ENCODE measurements around the gene ITPK1. TPM values are rescaled to one million over a fixed set of nuclear protein-coding genes. Genes with fewer than 3 reads are reported as not detected.

ITPK1 gene
- total RNA-seq, 1 experiment from 2014 or later = 18.8 TPM

DNA sequence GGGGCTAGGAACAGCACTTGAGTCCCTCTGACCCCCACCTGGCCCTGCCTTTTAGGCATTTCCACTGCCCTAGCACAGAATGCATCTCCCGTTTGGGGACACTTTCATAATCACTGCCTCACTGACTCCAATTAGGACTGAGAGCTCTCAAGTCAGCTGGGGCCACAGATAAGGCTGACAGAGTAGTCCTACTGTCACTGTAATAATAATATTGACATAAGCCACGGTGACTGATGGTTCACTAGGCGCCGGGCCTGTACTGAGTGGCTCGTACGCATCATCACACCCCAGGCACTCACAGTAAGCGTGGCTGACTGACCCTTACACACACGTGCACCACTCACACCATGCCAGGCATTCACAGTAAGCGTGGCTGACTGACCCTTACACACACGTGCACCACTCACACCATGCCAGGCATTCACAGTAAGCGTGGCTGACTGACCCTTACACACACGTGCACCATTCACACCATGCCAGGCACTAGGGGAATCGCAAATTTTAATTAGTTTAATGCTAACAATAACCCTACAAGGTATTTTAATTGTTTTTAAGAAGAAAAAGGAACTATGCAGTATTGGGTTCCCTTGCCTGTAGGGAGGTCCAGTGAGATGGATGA lies 105.1 kb downstream of the ITPK1 start:
- no peak for DNase-seq (ENCODE audit: low spot score)

DNA sequence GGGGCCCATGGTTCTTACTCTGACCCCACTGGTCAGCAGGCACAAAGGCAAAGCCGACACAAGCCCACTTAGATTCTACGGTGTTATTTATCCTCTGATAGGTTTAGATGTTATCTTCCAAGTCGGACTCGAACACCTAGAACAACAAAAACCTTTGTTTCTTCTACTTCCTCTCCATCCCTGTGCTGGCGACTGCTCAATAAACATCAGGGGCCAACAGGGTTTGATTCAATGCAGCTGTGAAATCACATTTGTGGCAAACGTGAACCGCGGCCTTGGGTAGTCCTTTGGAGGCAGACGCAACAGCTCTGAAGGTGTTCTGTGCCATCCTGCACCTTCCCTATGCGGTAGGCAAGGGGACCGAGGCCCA lies 105.6 kb downstream of the ITPK1 start:
- no peak for DNase-seq (ENCODE audit: low spot score)

- DNase-seq (ENCODE audit: low spot score) = no peak
Measured at GRCh38 chr14:93009471-93010129, 106.1 kb downstream of the ITPK1 start.

DNA sequence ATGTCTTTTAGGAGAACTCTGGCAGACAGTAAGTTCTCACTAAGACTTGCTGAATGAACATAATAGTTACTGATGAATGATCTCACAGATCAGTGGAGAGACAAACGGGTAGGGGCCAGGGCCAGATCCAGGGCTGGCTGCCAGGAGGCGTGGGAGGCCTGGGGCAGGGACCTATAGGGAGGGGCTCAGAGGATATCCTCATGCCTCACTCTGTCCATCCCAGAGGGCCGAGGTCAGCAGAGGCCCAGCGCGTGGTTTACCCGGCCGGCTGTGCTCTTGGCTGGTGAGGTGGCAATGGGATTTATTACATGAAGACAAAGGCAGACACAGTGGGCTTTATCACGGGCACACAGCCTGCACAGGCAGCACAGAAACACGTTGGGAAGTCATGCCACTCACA lies 107.3 kb downstream of the ITPK1 start:
- DNase-seq (ENCODE audit: low spot score) = no peak

GRCh38 chr14:93007225-93007997 lies 108.3 kb downstream of the ITPK1 start:
- DNase-seq (ENCODE audit: low spot score) = peak; percentile 32

DNA sequence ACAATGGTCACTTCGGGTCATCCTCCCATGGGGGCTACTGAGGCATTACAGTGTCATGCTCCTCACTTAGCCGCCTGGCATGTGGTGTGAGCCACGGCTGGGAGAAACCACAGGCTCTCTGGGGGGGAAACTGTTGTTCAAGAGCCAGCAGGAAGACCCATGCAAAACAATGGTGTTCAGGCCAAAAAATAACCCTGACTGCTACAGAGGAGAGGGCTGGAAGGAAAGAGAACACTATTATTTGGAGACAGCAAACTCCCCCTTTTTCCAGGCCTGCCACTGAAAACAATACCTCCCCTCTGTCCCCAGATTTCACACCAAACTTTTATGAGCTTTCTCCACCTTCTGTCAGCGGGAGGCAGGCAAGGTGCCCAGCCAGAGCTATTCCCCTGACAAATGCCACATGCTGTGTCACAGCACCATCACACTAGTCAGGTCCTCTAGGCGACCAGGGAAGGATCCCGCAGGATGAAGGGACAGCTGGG lies 109.1 kb downstream of the ITPK1 start:
- DNase-seq (ENCODE audit: low spot score) = no peak

DNA sequence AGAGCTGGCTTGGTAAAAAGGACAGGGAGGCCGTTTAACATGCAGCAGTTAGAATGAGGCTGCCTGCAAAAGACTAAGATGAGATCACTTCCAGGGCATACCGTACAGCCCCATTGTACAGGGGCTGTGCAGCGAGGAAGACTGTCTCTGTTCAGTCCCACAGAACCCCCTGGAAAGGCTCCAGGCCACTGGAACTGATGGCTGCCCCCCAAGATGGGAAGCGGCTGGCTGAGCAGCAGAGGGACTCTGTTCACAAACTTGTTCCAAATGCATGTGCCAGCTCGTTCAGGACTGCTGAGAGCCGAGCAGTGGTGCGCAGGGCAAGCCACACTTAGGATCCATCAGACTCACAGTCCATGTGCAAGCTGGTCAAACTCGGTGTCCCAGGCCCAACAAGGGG lies 109.9 kb downstream of the ITPK1 start:
- no peak for DNase-seq (ENCODE audit: low spot score)

DNA sequence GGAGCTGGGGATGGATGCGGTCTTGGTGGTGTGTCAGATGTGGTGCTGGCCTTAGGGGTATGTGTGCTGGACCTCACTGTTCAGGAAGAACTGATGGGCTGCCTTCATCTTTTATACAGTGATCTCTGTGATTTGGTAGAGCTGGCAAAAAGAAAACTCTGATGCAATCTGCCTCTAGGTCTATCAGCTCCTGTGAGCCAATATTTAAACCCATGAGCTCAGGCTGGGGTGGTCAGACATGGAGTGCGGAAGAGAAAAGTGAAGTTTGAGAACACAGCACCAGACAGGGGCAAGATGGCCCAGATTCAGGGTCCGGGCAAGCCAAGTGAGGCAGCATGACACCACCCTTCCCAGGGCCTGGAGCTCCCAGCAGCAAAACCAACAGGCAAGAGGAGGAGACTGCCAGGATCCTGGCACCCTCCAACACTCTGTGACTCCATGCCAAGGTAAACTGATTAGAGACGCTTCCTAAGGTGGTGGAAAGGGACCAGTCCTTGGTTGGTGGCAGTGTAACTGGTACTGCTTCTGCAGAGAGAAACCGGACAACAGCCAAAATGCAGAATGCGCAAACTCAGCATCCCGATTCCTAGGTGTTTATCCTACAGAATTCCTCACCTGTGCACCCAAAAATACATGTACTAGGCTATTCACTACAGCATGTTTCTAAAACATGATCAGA lies 110.5 kb downstream of the ITPK1 start:
- DNase-seq (ENCODE audit: low spot score) = no peak

DNA sequence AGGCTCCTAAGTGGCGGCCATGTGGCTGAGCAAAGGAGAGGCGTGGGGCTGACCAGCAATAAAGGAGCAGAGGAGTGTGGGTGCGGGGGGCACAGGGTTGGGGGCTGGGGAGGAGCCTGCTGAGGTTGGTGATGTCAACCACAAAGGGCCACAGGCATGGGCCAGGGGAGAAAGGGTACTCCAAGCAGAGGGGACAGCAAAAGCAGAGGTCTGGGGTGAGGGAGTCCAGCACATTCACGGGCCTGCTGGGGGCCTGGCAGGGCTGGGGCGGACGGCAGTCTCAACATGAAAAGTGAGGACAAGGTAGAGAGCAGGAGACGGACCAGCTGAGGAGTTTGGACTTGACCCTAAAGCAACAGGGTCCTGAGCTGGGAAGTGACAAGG lies 111.0 kb downstream of the ITPK1 start:
- no peak for DNase-seq (ENCODE audit: low spot score)

DNA sequence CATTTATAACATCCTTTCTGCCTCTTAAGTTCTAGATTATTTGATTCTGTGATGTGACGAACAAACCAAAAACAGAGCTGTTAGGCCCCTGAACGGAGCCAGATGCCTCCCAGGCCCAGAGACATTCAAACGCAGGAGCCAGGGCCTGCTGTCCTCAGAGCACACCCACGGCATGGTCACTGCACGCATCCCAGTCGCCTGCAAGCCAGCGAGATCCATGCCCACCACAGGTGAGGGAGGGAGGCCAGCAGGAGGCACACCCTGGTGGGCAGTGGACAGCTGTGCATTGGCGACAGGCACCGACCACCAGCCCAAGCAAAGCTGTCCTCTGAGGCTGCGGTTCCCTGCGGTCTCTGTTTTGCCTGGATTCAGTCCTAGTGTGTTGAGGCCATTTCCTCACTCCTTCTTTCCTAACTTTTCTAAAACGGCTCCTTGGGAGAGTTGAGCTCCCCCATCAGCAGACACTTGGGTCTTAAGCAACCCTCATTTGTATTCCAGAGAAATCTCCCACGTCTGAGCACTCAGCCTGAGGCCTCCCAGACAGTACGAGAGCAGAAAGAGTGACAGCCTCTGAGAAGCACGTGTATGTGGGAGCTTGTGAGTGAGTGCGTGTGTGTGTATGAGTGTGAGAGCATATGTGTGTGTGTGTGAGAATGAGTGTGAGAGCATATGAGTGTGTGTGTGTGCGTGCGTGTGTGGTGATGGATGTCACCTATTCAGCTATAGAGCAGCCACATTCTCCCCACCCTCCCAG lies 111.6 kb downstream of the ITPK1 start:
- DNase-seq (ENCODE audit: low spot score) = no peak

DNA sequence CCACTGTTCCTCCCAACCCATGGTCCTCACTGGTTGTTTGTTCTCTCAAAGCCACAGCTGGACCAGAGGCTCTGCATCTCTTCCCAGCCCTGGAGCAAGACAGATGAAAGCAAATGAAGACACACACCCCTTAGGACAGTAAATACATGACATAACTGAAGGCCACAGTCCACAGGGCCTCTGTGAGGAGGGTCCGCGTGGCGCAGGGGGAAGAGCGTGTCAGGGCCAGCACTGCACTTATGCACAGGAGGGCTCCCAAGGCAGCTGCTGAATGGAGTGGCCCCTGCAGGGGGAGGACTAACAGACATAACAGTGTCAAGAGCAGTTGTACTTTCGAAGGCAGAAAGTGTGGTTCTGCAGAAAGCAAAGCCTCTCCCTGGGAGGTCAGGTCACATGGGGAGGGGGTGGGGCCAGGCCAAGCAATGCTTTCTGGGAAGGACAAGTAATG lies 112.8 kb downstream of the ITPK1 start:
- no peak for DNase-seq (ENCODE audit: low spot score)

DNA sequence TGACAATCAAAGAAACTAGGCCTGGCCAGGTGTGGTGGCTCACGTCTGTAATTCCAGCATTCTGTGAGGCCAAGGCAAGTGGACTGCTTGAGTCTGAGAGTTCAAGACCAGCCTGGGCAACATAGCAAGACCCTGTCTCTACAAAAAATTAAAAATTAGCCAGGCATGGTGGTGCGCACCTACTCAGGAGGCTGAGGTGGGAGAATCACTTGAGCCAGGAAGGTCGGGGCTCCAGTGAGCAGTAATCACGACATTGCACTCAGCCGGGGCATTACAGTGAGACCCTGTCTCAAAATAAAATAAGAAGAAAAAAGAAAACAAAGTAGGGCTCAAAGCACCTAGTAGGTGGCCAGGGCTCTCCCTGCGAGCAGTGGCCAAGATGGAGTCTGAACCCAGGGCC lies 113.7 kb downstream of the ITPK1 start:
- no peak for DNase-seq (ENCODE audit: low spot score)

DNA sequence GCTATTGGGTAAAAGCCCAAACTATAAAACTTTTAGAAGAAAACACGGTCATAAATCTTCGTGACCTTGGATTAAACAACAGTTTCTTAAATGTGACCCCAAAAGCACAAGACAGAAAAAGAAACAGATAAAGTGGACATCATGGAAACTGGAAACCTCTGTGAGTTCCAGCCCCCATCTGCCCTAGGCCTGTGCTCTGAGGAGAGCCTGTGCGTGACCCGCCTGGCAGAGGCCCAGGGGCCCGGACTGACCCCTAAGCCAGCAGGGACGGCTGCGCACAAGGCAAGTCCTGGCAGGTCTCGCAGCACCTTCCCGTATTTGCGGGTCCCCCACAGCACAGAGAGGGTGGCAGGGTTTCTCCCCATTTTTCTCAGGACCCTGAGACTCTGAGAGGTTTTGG lies 116.8 kb downstream of the ITPK1 start:
- DNase-seq (ENCODE audit: low spot score) = no peak

GRCh38 chr14:92997343-92998061 lies 118.2 kb downstream of the ITPK1 start:
- DNase-seq (ENCODE audit: low spot score) = no peak

- no peak for DNase-seq (ENCODE audit: low spot score)
Measured at GRCh38 chr14:92995620-92996019, 120.1 kb downstream of the ITPK1 start.

GRCh38 chr14:92994942-92995341 lies 120.8 kb downstream of the ITPK1 start:
- DNase-seq (ENCODE audit: low spot score) = no peak

GRCh38 chr14:92994131-92994676 lies 121.5 kb downstream of the ITPK1 start:
- no peak for DNase-seq (ENCODE audit: low spot score)

DNA sequence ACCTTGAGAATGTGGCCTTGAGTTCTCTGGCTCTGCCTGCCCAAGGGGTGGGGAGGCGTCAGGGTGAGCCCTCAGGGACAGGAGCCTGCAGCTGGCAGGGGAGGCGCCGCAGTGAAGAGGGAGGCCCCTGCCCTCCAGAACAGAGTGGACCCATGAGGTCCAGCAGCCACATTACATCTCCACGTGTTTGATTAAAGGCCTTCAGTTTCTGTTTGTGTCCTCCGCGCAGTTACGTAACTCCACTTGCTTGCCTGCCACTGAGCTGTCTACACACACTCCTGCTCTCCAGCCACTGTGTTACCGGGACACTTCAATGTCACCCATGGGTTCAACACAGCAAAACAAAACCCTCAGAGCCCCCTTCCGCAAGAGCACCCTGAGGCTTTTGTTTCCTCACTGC lies 122.4 kb downstream of the ITPK1 start:
- no peak for DNase-seq (ENCODE audit: low spot score)

DNA sequence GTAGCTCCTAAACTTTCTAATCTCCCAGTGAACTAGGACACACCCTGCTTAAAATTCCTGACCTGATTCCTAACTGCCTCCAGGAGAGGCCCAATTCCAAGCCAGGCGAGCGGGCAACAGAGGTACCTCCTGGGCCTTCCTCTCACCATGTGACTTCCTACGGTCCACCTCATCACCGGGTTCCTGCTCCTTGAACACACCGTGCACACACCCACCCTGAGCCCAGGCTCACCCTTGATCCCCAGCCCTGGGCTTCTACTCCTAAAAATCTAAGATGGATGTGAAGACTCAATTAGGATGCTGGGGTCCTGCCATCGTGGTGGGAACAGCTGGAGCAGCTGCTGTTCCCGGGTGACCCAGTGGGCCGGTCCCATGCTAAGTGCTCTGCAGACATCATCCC lies 124.2 kb downstream of the ITPK1 start:
- DNase-seq (ENCODE audit: low spot score) = no peak

Data from H4 (cell line).